H1 (cell line): ENCODE results near the gene BRME1. TPM values are rescaled to one million over a fixed set of nuclear protein-coding genes. Genes with fewer than 3 reads are reported as not detected.

Experiments used
- MAX ChIP-seq: IDR thresholded peaks from 2 replicates; pipeline ENCODE4 v1.6.1; 2012; ENCODE audit warnings: inconsistent platforms
- POLR2AphosphoS5 ChIP-seq: IDR thresholded peaks from 2 replicates; pipeline ENCODE4 v1.6.1; 2011; ENCODE audit warnings: low read depth, low read length
- polyA plus RNA-seq, 7 experiments: library from polyadenylated mRNA; depleted of rRNA in 3 of 7; stranded (reverse) in 5 of 7; unstranded in 2 of 7; fragments of >200 nt in 5 of 7; fragments of 200-250 nt in 2 of 7; gene quantifications; 1 replicate in 5 of 7; 2 replicates in 1 of 7; 4 replicates in 1 of 7; pipeline versions ENCODE4 v1.2.1 to v1.2.3, GENCODE V29; 2011 to 2013; ENCODE audit warnings: missing spikeins in 2 of 7, mixed read lengths in 2 of 7
- total RNA-seq: library from RNA; stranded (reverse); fragmentation: NEBNext Ultra II Directional; extraction: Animal tissue kit (Norgen Biotek cat#: 25700); gene quantifications from 2 replicates; pipeline ENCODE4 v1.2.1, GENCODE V29; 2021

Gene BRME1
- total and polyA plus RNA-seq, 2 of the 8 experiments (the other 6 are each of a cell fraction or from before 2014, with no cell fraction given), result 4.6 to 4.7 TPM

GRCh38 chr19:13872695-13873389, 33.1 kb downstream of the BRME1 start (continued):
- TF ChIP-seq POLR2AphosphoS5 (peak; percentile 87), MAX (no peak)
